ENCODE results near the gene SENP1.

Gene SENP1

GRCh38 chr12:48053122-48053521 is 52.8 kb downstream of the SENP1 start:
- Histone ChIP-seq H3K9ac (ENCODE audit: insufficient read length) (no peak overlapping the region), H3K9me3 (ENCODE audit: low read depth, low read length) (no peaks in the 10 kb centered on the region), H3K4me3 (no peak overlapping the region), H3K36me3 (ENCODE audit: insufficient read depth, low read length) (peaks cover 18% of the 10 kb centered on the region), H3K27ac (no peak overlapping the region)
- no peak for TF ChIP-seq POLR2AphosphoS5 (IDR thresholded peaks at IDR 0.05; ENCODE audit: borderline replicate concordance, low read depth, low read length)
- TF ChIP-seq FOXP2 (optimal IDR thresholded peaks at IDR 0.05; ENCODE audit: control extremely low read depth, extremely low read length, insufficient read depth) = no peak
- no peak for TF ChIP-seq EZH2 (IDR thresholded peaks at IDR 0.05)
- DNase-seq (ENCODE audit: low read depth, low spot score) = no peak

- Histone ChIP-seq H3K4me3 (no peak overlapping the region), H3K9me3 (ENCODE audit: low read depth, low read length) (no peaks in the 10 kb centered on the region), H3K36me3 (ENCODE audit: insufficient read depth, low read length) (peaks cover 33% of the 10 kb centered on the region), H3K27ac (no peak overlapping the region), H3K9ac (ENCODE audit: insufficient read length) (no peak overlapping the region)
- DNase-seq (ENCODE audit: low read depth, low spot score) = no peak
- TF ChIP-seq FOXP2 (optimal IDR thresholded peaks at IDR 0.05; ENCODE audit: control extremely low read depth, extremely low read length, insufficient read depth) (no peak), POLR2AphosphoS5 (IDR thresholded peaks at IDR 0.05; ENCODE audit: borderline replicate concordance, low read depth, low read length) (no peak), EZH2 (IDR thresholded peaks at IDR 0.05) (no peak)
Measured at GRCh38 chr12:48051681-48052080, 54.2 kb downstream of the SENP1 start.

GRCh38 chr12:48050174-48050573 is 55.7 kb downstream of the SENP1 start:
- Histone ChIP-seq H3K9ac (ENCODE audit: insufficient read length) (no peak overlapping the region), H3K4me3 (no peak overlapping the region), H3K36me3 (ENCODE audit: insufficient read depth, low read length) (peaks cover 45% of the 10 kb centered on the region), H3K27ac (no peak overlapping the region), H3K9me3 (ENCODE audit: low read depth, low read length) (no peaks in the 10 kb centered on the region)
- TF ChIP-seq POLR2AphosphoS5 (IDR thresholded peaks at IDR 0.05; ENCODE audit: borderline replicate concordance, low read depth, low read length) = no peak
- TF ChIP-seq FOXP2 (optimal IDR thresholded peaks at IDR 0.05; ENCODE audit: control extremely low read depth, extremely low read length, insufficient read depth) = no peak
- TF ChIP-seq EZH2 (IDR thresholded peaks at IDR 0.05) = no peak
- DNase-seq (ENCODE audit: low read depth, low spot score) = no peak

GRCh38 chr12:48045965-48046518 is 59.8 kb downstream of the SENP1 start:
- no peak overlapping the region for H3K9ac ChIP-seq (ENCODE audit: insufficient read length)
- H3K9me3 ChIP-seq (ENCODE audit: low read depth, low read length) = no peaks in the 10 kb centered on the region
- peaks cover 57% of the 10 kb centered on the region for H3K36me3 ChIP-seq (ENCODE audit: insufficient read depth, low read length)
- no peak overlapping the region for H3K4me3 ChIP-seq
- no peak for TF ChIP-seq POLR2AphosphoS5 (IDR thresholded peaks at IDR 0.05; ENCODE audit: borderline replicate concordance, low read depth, low read length)
- TF ChIP-seq FOXP2 (optimal IDR thresholded peaks at IDR 0.05; ENCODE audit: control extremely low read depth, extremely low read length, insufficient read depth) = no peak
- no peak for TF ChIP-seq EZH2 (IDR thresholded peaks at IDR 0.05)
- no peak overlapping the region for H3K27ac ChIP-seq
- no peak for DNase-seq (ENCODE audit: low read depth, low spot score)

GRCh38 chr12:48045061-48045846 is 60.6 kb downstream of the SENP1 start:
- H3K36me3 ChIP-seq (ENCODE audit: insufficient read depth, low read length) = peaks cover 57% of the 10 kb centered on the region
- H3K9ac ChIP-seq (ENCODE audit: insufficient read length) = no peak overlapping the region
- H3K4me3 ChIP-seq = no peak overlapping the region

GRCh38 chr12:48044396-48044795 is 61.5 kb downstream of the SENP1 start:
- TF ChIP-seq POLR2AphosphoS5 (IDR thresholded peaks at IDR 0.05; ENCODE audit: borderline replicate concordance, low read depth, low read length) = no peak
- no peak for TF ChIP-seq FOXP2 (optimal IDR thresholded peaks at IDR 0.05; ENCODE audit: control extremely low read depth, extremely low read length, insufficient read depth)
- TF ChIP-seq EZH2 (IDR thresholded peaks at IDR 0.05) = no peak
- Histone ChIP-seq H3K27ac (no peak overlapping the region), H3K9me3 (ENCODE audit: low read depth, low read length) (no peaks in the 10 kb centered on the region), H3K4me3 (no peak overlapping the region), H3K9ac (ENCODE audit: insufficient read length) (no peak overlapping the region), H3K36me3 (ENCODE audit: insufficient read depth, low read length) (peaks cover 55% of the 10 kb centered on the region)
- DNase-seq (ENCODE audit: low read depth, low spot score) = no peak

More at GRCh38 chr12:48045061-48045846, 60.6 kb downstream of the SENP1 start:
- Histone ChIP-seq H3K9me3 (ENCODE audit: low read depth, low read length) (no peaks in the 10 kb centered on the region), H3K27ac (no peak overlapping the region)
- TF ChIP-seq FOXP2 (optimal IDR thresholded peaks at IDR 0.05; ENCODE audit: control extremely low read depth, extremely low read length, insufficient read depth) = no peak
- TF ChIP-seq POLR2AphosphoS5 (IDR thresholded peaks at IDR 0.05; ENCODE audit: borderline replicate concordance, low read depth, low read length) = no peak
- no peak for TF ChIP-seq EZH2 (IDR thresholded peaks at IDR 0.05)
- DNase-seq (ENCODE audit: low read depth, low spot score) = no peak

GRCh38 chr12:48043771-48044170 is 62.1 kb downstream of the SENP1 start:
- no peak for DNase-seq (ENCODE audit: low read depth, low spot score)
- no peak overlapping the region for H3K27ac ChIP-seq
- no peak for TF ChIP-seq EZH2 (IDR thresholded peaks at IDR 0.05)
- TF ChIP-seq POLR2AphosphoS5 (IDR thresholded peaks at IDR 0.05; ENCODE audit: borderline replicate concordance, low read depth, low read length) = no peak
- TF ChIP-seq FOXP2 (optimal IDR thresholded peaks at IDR 0.05; ENCODE audit: control extremely low read depth, extremely low read length, insufficient read depth) = no peak
- H3K9ac ChIP-seq (ENCODE audit: insufficient read length) = no peak overlapping the region
- peaks cover 51% of the 10 kb centered on the region for H3K36me3 ChIP-seq (ENCODE audit: insufficient read depth, low read length)
- H3K9me3 ChIP-seq (ENCODE audit: low read depth, low read length) = no peaks in the 10 kb centered on the region
- no peak overlapping the region for H3K4me3 ChIP-seq

GRCh38 chr12:48041591-48042423 is 64.1 kb downstream of the SENP1 start:
- peaks cover 32% of the 10 kb centered on the region for H3K36me3 ChIP-seq (ENCODE audit: insufficient read depth, low read length)
- DNase-seq (ENCODE audit: low read depth, low spot score) = no peak
- no peak for TF ChIP-seq POLR2AphosphoS5 (IDR thresholded peaks at IDR 0.05; ENCODE audit: borderline replicate concordance, low read depth, low read length)
- no peak for TF ChIP-seq EZH2 (IDR thresholded peaks at IDR 0.05)
- TF ChIP-seq FOXP2 (optimal IDR thresholded peaks at IDR 0.05; ENCODE audit: control extremely low read depth, extremely low read length, insufficient read depth) = no peak
- H3K4me3 ChIP-seq = no peak overlapping the region
- H3K9me3 ChIP-seq (ENCODE audit: low read depth, low read length) = no peaks in the 10 kb centered on the region
- no peak overlapping the region for H3K27ac ChIP-seq
- H3K9ac ChIP-seq (ENCODE audit: insufficient read length) = no peak overlapping the region

Measured in SK-N-MC (cell line).